Measurements from ENCODE around the gene ETHE1.

ETHE1 gene

GRCh38 chr19:43526884-43527859 is at the start of gene ETHE1:
Gene ETHE1, minus strand, starts transcription at chr19:43527201. Its CDS starts 24 bp downstream, at chr19:43527177.
- Histone ChIP-seq H3K4me2 (peak within 1 kb of the TSS; percentile 75 to 97 (median 93)), H3K4me3 (peak within 1 kb of the TSS; percentile 90 to 99 (median 92)), H3K9ac (peak within 1 kb of the TSS; percentile 83 to 93 (median 88)), H3K27ac (peak within 1 kb of the TSS; percentile 64 to 92 (median 86)), H3K27me3 (no peaks in the 10 kb centered on the region), H4K20me1 (peaks cover 1 to 45% (median 25%) of the 10 kb centered on the region in 11 experiments; a peak in 18 of 22 replicates), H3K9me3 (replicated peaks in 1 of 11) (no peaks in the 10 kb centered on the region), H3K4me1 (peaks cover 41 to 61% (median 51%) of the 10 kb centered on the region in 10 experiments), H3K36me3 (peaks cover 7 to 27% (median 19%) of the 10 kb centered on the region in 11 experiments; a peak in 19 of 22 replicates)
- TF ChIP-seq Cebpa-rat (IDR thresholded peaks at IDR 0.05): no peak

- peaks cover 45 to 74% (median 67%) of the 10 kb centered on the region in 10 experiments for H3K4me1 ChIP-seq
- no peak for TF ChIP-seq Cebpa-rat (IDR thresholded peaks at IDR 0.05)
- peaks cover 8 to 32% (median 17%) of the 10 kb centered on the region in 11 experiments; a peak in 18 of 22 replicates for H3K36me3 ChIP-seq
- no peaks in the 10 kb centered on the region for H3K9me3 ChIP-seq (replicated peaks in 1 of 11)
- H3K9ac ChIP-seq: peak overlapping the region; percentile 56 to 89 (median 67); a peak in 19 of 22 replicates
- peak overlapping the region; percentile 35 to 90 (median 68); a peak in 21 of 22 replicates for H3K27ac ChIP-seq
- peak overlapping the region; percentile 56 to 87 (median 82) for H3K4me3 ChIP-seq
- peak overlapping the region; percentile 72 to 97 (median 84) for H3K4me2 ChIP-seq
- H3K27me3 ChIP-seq: no peaks in the 10 kb centered on the region
- no peaks in the 10 kb centered on the region for H4K20me1 ChIP-seq
These were observed 49.2 kb upstream of the ETHE1 start for GRCh38 chr19:43575955-43576878.

- Histone ChIP-seq H4K20me1 (no peaks in the 10 kb centered on the region), H3K4me3 (peak within 1 kb of the TSS; percentile 72 to 87 (median 82)), H3K9ac (peak within 1 kb of the TSS; percentile 83 to 94 (median 87)), H3K4me1 (peaks cover 46 to 76% (median 69%) of the 10 kb centered on the region in 10 experiments), H3K9me3 (replicated peaks in 1 of 11) (no peaks in the 10 kb centered on the region), H3K27me3 (no peaks in the 10 kb centered on the region), H3K4me2 (peak within 1 kb of the TSS; percentile 94 to 98 (median 96)), H3K27ac (peak within 1 kb of the TSS; percentile 69 to 90 (median 85)), H3K36me3 (peaks cover 8 to 38% (median 17%) of the 10 kb centered on the region in 11 experiments; a peak in 18 of 22 replicates)
- TF ChIP-seq Cebpa-rat (IDR thresholded peaks at IDR 0.05): no peak
These were observed 48.4 kb upstream of the ETHE1 start, which contains the start of the genes PINLYP and XRCC1 for GRCh38 chr19:43575156-43575950. Gene PINLYP, plus strand, starts transcription at chr19:43575801. Its CDS starts 1,391 bp downstream, at chr19:43577192. Gene XRCC1, minus strand, starts transcription at chr19:43575527. Its CDS starts 69 bp downstream, at chr19:43575458.

GRCh38 chr19:43574424-43575155 is 47.6 kb upstream of the ETHE1 start:
- peak overlapping the region; percentile 69 to 90 (median 85) for H3K27ac ChIP-seq
- no peaks in the 10 kb centered on the region for H4K20me1 ChIP-seq
- H3K4me3 ChIP-seq: peak overlapping the region; percentile 72 to 87 (median 82)
- H3K9me3 ChIP-seq (replicated peaks in 1 of 11): no peaks in the 10 kb centered on the region
- peaks cover 47 to 76% (median 69%) of the 10 kb centered on the region in 10 experiments for H3K4me1 ChIP-seq
- H3K27me3 ChIP-seq: no peaks in the 10 kb centered on the region
- peaks cover 8 to 38% (median 17%) of the 10 kb centered on the region in 11 experiments; a peak in 18 of 22 replicates for H3K36me3 ChIP-seq
- peak overlapping the region; percentile 94 to 98 (median 96) for H3K4me2 ChIP-seq
- H3K9ac ChIP-seq: peak overlapping the region; percentile 83 to 94 (median 87)
- no peak for TF ChIP-seq Cebpa-rat (IDR thresholded peaks at IDR 0.05)

- Histone ChIP-seq H3K27me3 (no peaks in the 10 kb centered on the region), H3K9ac (peak overlapping the region in 4 of 11 experiments; percentile 6 to 42 (median 24); a peak in 1 of 22 replicates), H3K4me3 (no peak overlapping the region), H3K36me3 (peaks cover 8 to 45% (median 17%) of the 10 kb centered on the region in 11 experiments; a peak in 18 of 22 replicates), H3K4me1 (peaks cover 49 to 73% (median 65%) of the 10 kb centered on the region in 10 experiments), H3K4me2 (peak overlapping the region in 6 of 11 experiments; percentile 9 to 37 (median 12); a peak in 6 of 22 replicates), H3K9me3 (replicated peaks in 1 of 11) (no peaks in the 10 kb centered on the region), H3K27ac (peak overlapping the region in 5 of 11 experiments; percentile 22 to 68 (median 63); a peak in 8 of 22 replicates), H4K20me1 (no peaks in the 10 kb centered on the region)
- no peak for TF ChIP-seq Cebpa-rat (IDR thresholded peaks at IDR 0.05)
These were observed 45.2 kb upstream of the ETHE1 start for GRCh38 chr19:43572171-43572588.

- H3K27ac ChIP-seq: peak overlapping the region in 7 of 11 experiments; percentile 0 to 68 (median 61); a peak in 13 of 22 replicates
- H3K4me3 ChIP-seq: no peak overlapping the region
- H4K20me1 ChIP-seq: no peaks in the 10 kb centered on the region
- no peaks in the 10 kb centered on the region for H3K9me3 ChIP-seq (replicated peaks in 1 of 11)
- no peak for TF ChIP-seq Cebpa-rat (IDR thresholded peaks at IDR 0.05)
- peak overlapping the region in 5 of 11 experiments; percentile 12 to 53 (median 24); a peak in 6 of 22 replicates for H3K9ac ChIP-seq
- H3K27me3 ChIP-seq: no peaks in the 10 kb centered on the region
- peaks cover 56 to 78% (median 69%) of the 10 kb centered on the region in 10 experiments for H3K4me1 ChIP-seq
- peaks cover 8 to 45% (median 17%) of the 10 kb centered on the region in 11 experiments; a peak in 18 of 22 replicates for H3K36me3 ChIP-seq
- H3K4me2 ChIP-seq: peak overlapping the region in 9 of 11 experiments; percentile 9 to 50 (median 22); a peak in 13 of 22 replicates
These were observed 43.3 kb upstream of the ETHE1 start for GRCh38 chr19:43570174-43570791.

Measured in BLaER1 treated with 17β-estradiol and CSF1 and Interleukin-3, amounts not matched to agents 10 nM and 100 nM (cell line).